GM04504 (cell line): ENCODE measurements around the gene ECHDC1.

ENCODE experiments used
- DNase-seq: peaks from one replicate; pipeline ENCODE4 v3.0.0-alpha.2; 2012; ENCODE audit warnings: low read depth

Gene ECHDC1

GRCh38 chr6:127288705-127289104 lies 54.7 kb downstream of the ECHDC1 start:
- DNase-seq, result no peak

GRCh38 chr6:127282184-127282583 lies 61.2 kb downstream of the ECHDC1 start:
- DNase-seq, result no peak

GRCh38 chr6:127279815-127280214 lies 63.6 kb downstream of the ECHDC1 start:
- DNase-seq, result no peak

GRCh38 chr6:127277878-127278843 lies 65.2 kb downstream of the ECHDC1 start:
- DNase-seq, result no peak

GRCh38 chr6:127276331-127276730 lies 67.1 kb downstream of the ECHDC1 start:
- DNase-seq, result no peak

- no peak for DNase-seq
Measured at GRCh38 chr6:127273499-127273898, 69.9 kb downstream of the ECHDC1 start.

- no peak for DNase-seq
Measured at GRCh38 chr6:127272576-127272975, 70.8 kb downstream of the ECHDC1 start.

GRCh38 chr6:127267646-127268625 lies 75.5 kb downstream of the ECHDC1 start:
- DNase-seq, result no peak

- DNase-seq, result peak; percentile 38
Measured at GRCh38 chr6:127266892-127267645, 76.3 kb downstream of the ECHDC1 start.

GRCh38 chr6:127266178-127266891 lies 77.1 kb downstream of the ECHDC1 start, which contains the start of gene RNF146:
Gene RNF146 (plus strand): TSS chr6:127266864. CDS start chr6:127280339, 13,475 bp downstream.
- DNase-seq, result peak; percentile 68

- DNase-seq, result no peak
Measured at GRCh38 chr6:127263481-127263880, 79.9 kb downstream of the ECHDC1 start.

GRCh38 chr6:127262896-127263295 lies 80.5 kb downstream of the ECHDC1 start:
- no peak for DNase-seq

GRCh38 chr6:127255286-127255685 lies 88.1 kb downstream of the ECHDC1 start:
- DNase-seq, result no peak

GRCh38 chr6:127249621-127250020 lies 93.8 kb downstream of the ECHDC1 start:
- no peak for DNase-seq

GRCh38 chr6:127247114-127248096 lies 96.0 kb downstream of the ECHDC1 start:
- DNase-seq, result no peak

GRCh38 chr6:127243501-127243900 lies 99.9 kb downstream of the ECHDC1 start:
- no peak for DNase-seq
